Stimulated activated CD8-positive, alpha-beta memory T cell treated with anti-CD3 and anti-CD28 coated beads, Interleukin-7, amount 100 ng/mL, for 4 hours (primary cell): ENCODE results near the gene DYRK1A.

Experiments used
- DNase-seq, 2 donors: peaks; one replicate each; pipeline ENCODE4 v3.0.0-alpha.2; 2020; ENCODE audit warnings: low read depth in 2 of 2

The DYRK1A gene

GRCh38 chr21:37365517-37366481, 774 bp upstream of the DYRK1A start:
- DNase-seq, result no peak

DNA sequence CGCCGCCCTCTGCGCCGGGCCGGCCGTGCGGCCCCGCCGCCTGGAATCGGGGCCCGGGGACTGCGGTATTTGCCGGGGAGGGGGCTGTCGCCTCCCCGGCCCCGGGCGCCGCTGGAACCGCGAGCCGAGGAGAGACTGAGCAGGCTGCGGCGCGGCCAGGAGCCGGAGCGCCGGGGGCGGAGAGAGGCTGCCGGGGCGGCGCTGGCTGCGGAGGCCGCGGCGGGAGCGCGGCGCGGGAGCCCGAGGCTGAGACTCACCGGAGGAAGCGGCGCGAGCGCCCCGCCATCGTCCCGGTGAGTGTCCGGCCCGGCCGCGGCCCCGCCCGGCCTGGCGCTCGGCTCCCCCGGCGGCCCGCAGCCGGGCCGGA, 746 bp downstream of the DYRK1A start:
- DNase-seq, result peak in 1 of 2 donors; percentile 19

GRCh38 chr21:37367703-37368540, 1.3 kb downstream of the DYRK1A start:
- DNase-seq, result peak in 1 of 2 donors; percentile 20

GRCh38 chr21:37368541-37369279, 2.1 kb downstream of the DYRK1A start:
- DNase-seq, result no peak

- no peak for DNase-seq
Measured at GRCh38 chr21:37369307-37369854, 2.8 kb downstream of the DYRK1A start.

DNA sequence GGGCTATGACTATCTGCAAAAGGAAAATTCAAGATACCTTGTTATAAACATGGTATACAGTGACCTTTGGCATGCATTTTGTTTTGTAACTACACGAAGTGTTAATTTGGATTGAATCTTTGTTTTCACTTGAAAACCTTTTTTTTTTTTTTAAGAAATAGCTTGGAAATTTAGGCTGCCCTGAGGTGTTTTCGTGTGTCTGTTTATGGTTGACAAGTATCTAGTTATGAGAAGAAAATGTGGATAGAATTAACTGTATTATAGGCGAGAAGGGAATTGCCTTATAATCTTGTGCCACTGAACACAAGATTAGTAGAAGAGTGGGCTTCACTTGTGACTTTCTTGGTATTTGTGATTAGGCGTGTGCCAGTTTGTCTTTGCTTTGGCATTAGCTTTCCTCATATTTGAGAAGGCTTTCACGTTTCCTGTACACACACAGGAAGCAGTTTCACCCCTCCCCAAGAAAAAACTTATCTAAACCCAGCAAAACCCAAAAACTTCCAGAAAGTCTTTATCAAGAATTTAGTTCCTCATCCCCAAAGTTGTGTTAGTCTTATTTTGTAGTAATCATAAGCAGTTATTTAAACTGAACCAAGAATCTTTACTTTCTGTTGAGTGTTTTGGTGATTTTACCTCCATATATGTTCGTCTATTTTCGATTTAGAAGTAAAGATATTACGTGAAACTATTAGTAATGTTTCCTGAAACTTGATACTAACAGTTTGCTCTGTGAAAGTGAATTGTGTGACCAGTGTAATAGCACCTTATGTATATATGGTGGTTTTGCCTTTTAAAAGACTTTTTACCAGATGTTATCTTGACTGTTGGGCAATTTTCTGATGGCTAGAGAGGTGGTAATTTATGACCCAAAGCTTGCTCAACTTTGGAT, 3.8 kb downstream of the DYRK1A start:
- DNase-seq, result no peak

DNA sequence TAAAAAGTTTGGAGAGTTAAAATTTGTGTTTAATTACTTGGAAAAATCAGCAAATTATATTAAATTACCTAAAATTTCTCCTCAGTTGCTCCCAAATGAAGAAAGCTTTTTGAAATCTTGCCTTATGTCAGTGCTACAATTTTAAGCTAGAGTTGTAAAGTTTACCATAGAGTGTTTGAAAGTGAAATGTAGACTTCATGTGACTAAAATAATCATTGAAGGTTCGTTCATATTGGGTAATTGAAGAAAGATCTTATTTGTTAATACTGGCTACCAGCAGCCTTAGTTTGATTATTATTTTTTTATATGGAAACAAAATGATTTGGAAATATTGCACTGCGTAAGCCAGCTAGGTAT, 4.4 kb downstream of the DYRK1A start:
- DNase-seq, result no peak

DNA sequence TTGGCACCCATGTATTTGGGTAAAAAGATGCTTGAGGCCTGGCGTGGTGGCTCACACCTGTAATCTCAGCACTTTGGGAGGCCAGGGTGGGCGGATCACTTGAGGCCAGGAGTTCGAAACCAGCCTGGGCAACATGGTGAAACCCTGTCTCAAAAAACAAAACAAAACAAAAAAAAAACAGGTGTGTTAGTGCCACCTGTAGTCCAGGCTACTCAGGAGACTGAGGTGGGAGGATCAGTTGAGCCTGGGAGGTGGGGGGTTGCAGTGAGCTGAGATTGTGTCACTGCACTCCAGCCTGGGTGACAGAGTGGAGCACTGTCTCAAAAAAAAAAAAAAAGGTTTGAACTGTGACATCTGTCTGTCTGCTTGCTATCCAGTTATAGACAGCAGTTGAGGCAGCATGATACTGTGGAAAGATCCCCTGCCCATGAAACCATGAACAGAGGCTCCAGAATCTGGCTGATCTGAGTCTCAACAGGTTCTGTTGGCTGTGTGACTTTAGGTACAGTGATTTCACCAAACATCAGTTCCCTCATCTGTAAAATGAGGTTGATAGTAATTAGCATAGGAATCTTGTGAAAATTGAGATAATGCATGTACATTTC, 5.7 kb downstream of the DYRK1A start:
- DNase-seq, result no peak

DNA sequence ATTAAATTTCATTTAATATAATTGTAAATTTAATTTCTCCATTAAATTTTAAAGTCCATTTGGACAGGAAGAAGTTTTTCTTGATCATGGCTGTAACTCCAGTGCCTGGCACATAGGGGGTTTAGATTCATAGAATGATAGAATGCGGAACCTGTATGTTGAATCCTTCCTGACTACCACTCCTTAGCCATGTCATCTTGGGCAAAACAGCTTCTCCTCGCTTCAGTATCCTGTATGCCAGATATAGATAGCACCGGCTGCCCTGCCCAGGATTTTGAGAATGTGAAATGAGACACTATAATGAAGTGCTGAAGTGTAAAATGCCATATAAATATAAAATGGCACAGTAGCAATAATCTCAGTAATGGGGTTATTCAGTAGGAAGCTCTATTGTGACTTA, 6.4 kb downstream of the DYRK1A start:
- DNase-seq, result no peak

DNA sequence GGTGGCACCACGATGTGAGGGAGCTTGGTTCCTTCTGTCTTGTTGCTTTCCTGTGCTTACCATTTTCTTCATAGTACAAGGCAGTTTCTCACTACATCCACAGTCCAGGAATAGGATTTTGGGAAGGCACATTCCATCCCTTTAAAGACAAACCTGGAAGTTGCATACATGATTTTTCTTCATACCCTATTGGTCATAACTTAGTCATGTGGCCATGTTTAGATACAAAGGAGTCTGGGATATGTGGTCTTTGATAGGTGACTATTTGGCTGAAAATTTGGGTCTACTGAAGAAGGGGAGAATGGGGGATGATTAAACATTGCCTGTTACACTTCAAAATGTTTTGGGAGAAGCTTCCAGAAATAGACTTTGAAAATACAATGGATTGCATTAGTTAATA, 7.0 kb downstream of the DYRK1A start:
- DNase-seq, result no peak

DNA sequence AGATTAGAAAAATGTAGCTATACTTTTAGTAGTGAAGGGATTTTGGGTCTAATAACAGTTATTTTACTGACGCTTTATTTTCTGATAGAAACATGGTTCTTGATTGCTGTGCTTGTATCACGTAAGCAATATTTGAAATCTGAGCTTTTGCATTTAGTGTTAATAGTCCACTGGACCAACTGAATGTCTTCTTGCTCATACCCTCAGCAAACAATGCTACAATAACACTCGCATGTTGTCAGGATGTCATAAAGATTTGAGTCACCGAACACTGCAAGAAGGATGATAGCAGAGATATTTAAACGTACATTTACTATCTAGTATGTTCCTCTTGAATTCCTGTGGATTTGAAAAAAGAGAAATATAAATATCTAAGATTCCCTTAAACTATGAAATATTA, 7.5 kb downstream of the DYRK1A start:
- DNase-seq, result no peak

- DNase-seq, result no peak
Measured at GRCh38 chr21:37375866-37376574, 9.4 kb downstream of the DYRK1A start.

DNA sequence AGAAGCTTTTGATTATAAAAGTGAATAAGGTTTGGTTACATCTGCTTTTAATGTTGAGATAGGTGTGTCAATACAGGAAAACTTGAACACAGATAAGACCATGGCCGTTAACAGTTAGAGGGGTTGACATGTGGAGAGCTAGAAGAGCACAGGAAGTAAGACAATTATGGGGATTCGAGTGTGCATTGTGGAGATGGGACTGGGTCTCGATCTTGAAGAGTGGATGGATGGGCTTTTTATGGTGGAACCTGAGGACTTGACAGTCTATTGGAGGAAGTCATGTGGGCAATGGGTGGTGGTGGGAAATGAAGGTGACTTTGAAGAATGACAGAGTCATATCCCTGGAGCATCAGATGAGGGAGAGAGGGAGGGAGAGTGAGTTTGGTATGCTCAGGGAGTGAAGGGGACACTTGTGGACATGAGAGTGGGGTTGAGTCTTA, 12.1 kb downstream of the DYRK1A start:
- DNase-seq, result no peak

DNA sequence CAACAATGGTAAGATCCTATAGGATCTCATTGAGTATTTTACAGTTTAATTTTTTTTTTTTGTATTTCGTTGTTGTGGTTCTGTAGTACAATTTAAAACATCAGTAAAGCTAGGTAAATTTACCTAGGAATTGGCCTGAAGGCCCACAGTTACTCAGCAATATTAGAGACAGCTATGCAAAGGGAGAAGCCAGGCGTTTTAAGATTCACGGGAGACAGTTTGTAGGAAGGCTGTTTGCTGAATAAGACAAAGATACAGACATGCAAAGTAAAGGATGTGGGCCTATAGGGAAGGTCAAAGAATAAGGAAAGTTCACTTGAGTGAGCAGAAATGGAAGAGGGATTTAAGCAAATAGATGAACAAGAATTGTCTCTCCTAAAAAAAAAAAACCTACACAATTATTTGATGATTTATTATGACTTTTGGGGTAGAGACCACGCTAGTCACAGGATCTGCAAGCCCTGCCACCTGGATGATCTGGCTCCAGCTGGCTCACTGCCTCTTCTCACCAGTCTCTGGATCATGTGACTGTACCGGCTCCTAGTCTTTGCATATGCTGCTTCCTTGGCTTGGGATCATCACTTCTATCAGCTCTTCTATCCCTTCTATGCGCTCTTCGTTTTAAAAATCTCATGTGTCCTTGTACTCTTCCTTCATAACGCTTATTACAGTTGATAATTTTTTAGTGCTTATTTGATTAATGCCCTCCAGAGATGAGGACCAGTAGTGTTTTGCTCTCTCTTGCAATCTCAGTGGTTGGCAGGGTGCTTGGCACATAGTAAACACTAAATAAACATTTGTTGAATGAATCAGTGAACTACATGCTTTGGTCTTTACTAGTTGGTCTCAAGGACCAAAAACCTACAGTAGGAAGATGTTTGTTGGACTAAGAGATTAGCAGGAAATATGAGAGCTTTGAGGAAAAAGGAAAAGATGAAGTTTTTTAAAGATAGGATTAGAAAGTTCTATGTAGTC, 14.1 kb downstream of the DYRK1A start:
- no peak for DNase-seq

- no peak for DNase-seq
Measured at GRCh38 chr21:37381883-37382585, 15.5 kb downstream of the DYRK1A start.

DNA sequence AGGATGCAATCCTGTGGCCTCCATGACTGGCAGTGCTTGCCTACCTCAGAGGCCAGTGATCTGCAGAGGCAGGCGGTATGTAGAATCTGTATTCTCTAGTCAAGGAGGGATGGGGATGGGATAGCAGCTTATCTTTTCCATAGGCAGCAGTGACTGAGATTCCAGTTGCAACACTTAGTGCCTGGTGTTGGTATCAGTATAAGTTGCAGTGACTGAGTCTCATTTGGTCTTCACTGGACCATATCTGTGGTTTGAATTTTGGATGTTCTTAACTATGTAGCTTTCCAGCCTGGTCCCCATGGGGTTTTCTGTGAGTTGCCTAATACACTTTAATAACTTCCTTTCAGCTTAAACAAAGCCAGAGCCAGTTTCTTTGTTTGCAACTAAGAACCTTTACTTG, 16.5 kb downstream of the DYRK1A start:
- DNase-seq, result no peak

DNA sequence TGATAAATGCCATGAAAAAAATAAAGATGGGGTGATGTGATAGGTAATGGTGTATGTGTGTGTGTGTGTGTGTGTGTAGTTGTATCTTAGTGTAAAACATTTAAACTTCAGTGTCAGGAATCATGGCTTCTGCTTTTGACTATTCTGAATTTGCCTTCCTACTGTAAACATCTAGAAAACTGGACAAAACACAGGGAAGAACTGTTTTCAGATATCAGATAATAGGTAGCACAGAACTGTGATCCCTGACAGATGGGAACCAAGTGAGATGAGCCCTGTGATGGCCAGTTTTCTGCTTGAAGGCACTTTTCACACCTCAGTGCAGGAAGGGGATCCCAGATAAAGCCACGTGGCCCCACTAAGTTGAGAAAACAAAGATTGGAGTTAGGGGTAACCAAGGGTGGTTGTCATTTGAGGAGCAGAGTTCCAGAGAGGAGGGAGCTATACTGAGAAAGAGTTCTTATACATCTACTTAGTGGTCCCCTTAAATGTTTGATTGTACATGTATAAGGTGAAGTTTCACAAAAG, 17.3 kb downstream of the DYRK1A start:
- DNase-seq, result no peak

DNA sequence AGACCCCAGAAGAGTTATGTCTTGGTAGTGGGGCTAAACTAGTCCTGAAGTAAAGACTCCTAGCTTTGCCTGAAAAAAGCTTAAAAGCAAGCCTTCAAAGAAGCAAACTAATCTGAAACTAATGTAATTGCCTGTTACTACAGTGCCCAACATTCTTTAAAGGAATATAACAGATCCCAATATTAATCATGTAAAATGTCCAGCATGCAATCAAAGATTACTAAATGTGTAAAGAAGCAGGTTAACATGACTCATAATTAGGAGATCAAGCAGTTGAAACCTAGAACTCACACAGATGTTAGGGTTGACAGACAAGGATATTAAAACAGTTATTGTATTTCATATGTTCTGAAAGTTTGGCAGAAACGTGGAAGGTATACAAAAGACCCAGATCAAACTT, 17.8 kb downstream of the DYRK1A start:
- DNase-seq, result no peak
